ENCODE measurements around the gene CALML5.

Gene CALML5

GRCh38 chr10:5492929-5493576 lies 6.3 kb downstream of the CALML5 start:
- Mint-ChIP-seq H3K4me1 (peaks cover 2% of the 10 kb centered on the region), H3K36me3 (ENCODE audit: low read depth) (peaks cover 1% of the 10 kb centered on the region), H3K27me3 (no peaks in the 10 kb centered on the region)

GRCh38 chr10:5492322-5492855 lies 7.0 kb downstream of the CALML5 start:
- Mint-ChIP-seq H3K4me1 (peaks cover 2% of the 10 kb centered on the region), H3K36me3 (ENCODE audit: low read depth) (peaks cover 1% of the 10 kb centered on the region), H3K27ac (no peak overlapping the region), H3K4me3 (no peak overlapping the region), H3K27me3 (no peaks in the 10 kb centered on the region), H3K9me3 (peaks cover 5% of the 10 kb centered on the region)
- ATAC-seq (no peak), DNase-seq (no peak)

More at GRCh38 chr10:5492929-5493576, 6.3 kb downstream of the CALML5 start:
- ATAC-seq: no peak
- Mint-ChIP-seq H3K4me3 (no peak overlapping the region), H3K9me3 (peaks cover 5% of the 10 kb centered on the region), H3K27ac (no peak overlapping the region)
- no peak for DNase-seq

GRCh38 chr10:5491477-5491876 lies 7.9 kb downstream of the CALML5 start:
- H3K27ac Mint-ChIP-seq: no peak overlapping the region
- DNase-seq: no peak
- no peak for ATAC-seq
- H3K4me1 Mint-ChIP-seq: peaks cover 2% of the 10 kb centered on the region
- no peak overlapping the region for H3K4me3 Mint-ChIP-seq
- peaks cover 5% of the 10 kb centered on the region for H3K9me3 Mint-ChIP-seq
- no peaks in the 10 kb centered on the region for H3K27me3 Mint-ChIP-seq
- H3K36me3 Mint-ChIP-seq (ENCODE audit: low read depth): peaks cover 1% of the 10 kb centered on the region

DNA sequence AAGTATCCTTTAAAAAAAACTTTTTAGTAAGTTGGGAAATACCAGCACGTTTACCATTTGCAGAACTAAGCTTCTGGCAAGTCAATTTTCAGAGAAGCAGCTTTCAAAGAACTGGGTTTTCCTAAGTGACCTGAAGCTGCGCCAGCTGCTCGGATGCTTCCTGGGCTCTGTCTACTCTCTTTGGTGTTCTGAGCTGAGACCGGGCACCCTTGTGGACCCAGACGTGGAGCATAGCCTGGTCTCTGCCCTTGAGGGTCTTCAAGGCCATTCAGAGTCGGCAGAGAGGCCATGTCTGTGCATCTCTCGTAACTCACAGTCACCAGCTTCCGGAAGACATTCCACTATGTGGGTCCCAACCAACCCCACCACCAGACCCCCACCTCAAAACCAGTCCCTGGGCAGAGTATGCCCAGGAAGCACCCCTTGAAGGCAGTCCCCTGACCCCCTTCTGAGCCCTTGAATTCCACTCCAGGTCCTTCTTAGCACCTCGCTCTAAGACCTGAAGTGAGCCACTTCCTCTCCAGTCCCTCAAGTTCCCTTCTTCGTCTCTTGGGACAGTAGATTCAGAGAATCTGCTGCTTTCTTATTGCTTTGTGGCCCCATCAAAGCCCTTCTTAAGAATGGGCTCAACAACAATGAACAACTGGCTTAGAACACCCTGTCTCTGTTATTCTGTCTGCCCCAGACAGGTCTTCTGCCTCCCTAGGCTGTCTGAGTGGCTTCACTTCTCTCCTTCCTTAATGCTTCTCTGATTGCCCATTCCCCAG lies 8.5 kb downstream of the CALML5 start:
- DNase-seq (no peak), ATAC-seq (no peak)
- H3K4me3 Mint-ChIP-seq: no peak overlapping the region
- H3K4me1 Mint-ChIP-seq: peaks cover 2% of the 10 kb centered on the region
- H3K36me3 Mint-ChIP-seq (ENCODE audit: low read depth): peaks cover 1% of the 10 kb centered on the region
- H3K27me3 Mint-ChIP-seq: no peaks in the 10 kb centered on the region
- no peak overlapping the region for H3K27ac Mint-ChIP-seq
- peaks cover 5% of the 10 kb centered on the region for H3K9me3 Mint-ChIP-seq

DNA sequence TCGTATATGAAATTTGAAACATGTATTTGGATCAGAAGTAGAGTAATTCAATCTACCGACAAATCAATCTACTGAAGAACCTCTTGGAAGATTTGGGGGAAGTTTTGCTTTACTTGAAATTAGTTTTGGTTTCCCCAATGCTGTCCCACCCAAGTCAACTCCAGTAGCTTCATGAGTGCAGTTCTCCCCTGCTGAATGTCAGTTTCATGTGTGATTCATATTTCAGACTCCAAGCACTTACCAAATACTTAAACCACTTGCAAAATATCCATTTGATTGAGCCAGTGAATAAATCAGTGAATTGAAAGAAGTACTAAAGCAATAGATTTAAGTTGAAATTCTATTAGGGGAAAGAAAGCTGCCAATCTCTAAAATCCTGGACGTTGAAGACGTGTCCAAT lies 9.3 kb downstream of the CALML5 start:
- Mint-ChIP-seq H3K9me3 (peaks cover 5% of the 10 kb centered on the region), H3K27ac (no peak overlapping the region), H3K4me3 (no peak overlapping the region), H3K27me3 (no peaks in the 10 kb centered on the region), H3K4me1 (peaks cover 2% of the 10 kb centered on the region), H3K36me3 (ENCODE audit: low read depth) (peaks cover 1% of the 10 kb centered on the region)
- DNase-seq: no peak
- ATAC-seq: no peak

- no peak for ATAC-seq
- Mint-ChIP-seq H3K4me1 (peaks cover 2% of the 10 kb centered on the region), H3K27me3 (no peaks in the 10 kb centered on the region), H3K27ac (no peak overlapping the region), H3K36me3 (ENCODE audit: low read depth) (peaks cover 1% of the 10 kb centered on the region), H3K4me3 (no peak overlapping the region), H3K9me3 (peaks cover 5% of the 10 kb centered on the region)
- no peak for DNase-seq
Measured at GRCh38 chr10:5488272-5489161, 10.9 kb downstream of the CALML5 start.

DNA sequence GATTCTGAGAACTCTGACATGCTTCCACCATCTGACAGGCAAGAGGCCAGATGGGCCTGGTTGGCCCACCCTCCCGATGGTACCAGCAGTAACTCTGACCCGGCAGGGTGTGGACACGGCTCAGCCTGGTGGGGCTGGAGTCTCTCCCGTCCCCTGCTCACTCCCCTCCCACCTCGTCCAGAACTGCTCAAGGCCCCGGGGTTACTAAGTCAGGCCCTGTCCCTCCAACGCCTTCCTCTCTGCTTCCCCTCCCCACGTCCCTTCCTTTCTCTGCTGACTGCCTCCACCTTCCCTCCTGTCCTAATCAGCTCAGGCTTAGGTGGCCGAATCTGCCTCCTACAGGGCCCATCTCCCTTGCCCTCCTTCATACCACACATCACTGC lies 12.5 kb downstream of the CALML5 start:
- Mint-ChIP-seq H3K4me3 (no peak overlapping the region), H3K36me3 (ENCODE audit: low read depth) (no peaks in the 10 kb centered on the region), H3K27ac (no peak overlapping the region), H3K27me3 (no peaks in the 10 kb centered on the region), H3K9me3 (peaks cover under 1% of the 10 kb centered on the region), H3K4me1 (peaks cover 2% of the 10 kb centered on the region)
- DNase-seq (no peak), ATAC-seq (no peak)

GRCh38 chr10:5485948-5486852 lies 13.2 kb downstream of the CALML5 start:
- no peak overlapping the region for H3K4me3 Mint-ChIP-seq
- ATAC-seq (no peak), DNase-seq (no peak)
- H3K27ac Mint-ChIP-seq: no peak overlapping the region
- H3K36me3 Mint-ChIP-seq (ENCODE audit: low read depth): no peaks in the 10 kb centered on the region
- no peaks in the 10 kb centered on the region for H3K9me3 Mint-ChIP-seq
- peaks cover 2% of the 10 kb centered on the region for H3K4me1 Mint-ChIP-seq
- no peaks in the 10 kb centered on the region for H3K27me3 Mint-ChIP-seq

DNA sequence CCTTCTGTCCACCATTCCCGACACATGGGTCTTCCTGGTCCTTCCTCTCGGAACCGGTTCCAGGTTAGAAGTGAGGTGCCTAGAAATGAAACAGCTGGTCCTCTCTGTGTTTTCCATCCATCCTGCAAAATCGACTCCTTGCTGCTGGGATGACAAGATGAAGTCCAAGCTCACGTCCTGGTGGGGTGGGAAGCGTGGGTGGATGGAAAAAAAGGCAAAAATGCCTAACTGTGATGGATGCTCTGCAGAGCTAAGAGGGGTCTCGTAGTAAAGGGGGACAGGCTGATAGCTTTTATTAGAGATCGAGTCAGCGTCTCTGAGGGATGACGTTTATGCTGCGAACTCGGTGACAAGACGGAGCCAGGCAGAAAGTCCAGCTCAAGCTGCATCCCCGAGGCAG lies 14.1 kb downstream of the CALML5 start:
- DNase-seq: no peak
- no peaks in the 10 kb centered on the region for H3K27me3 Mint-ChIP-seq
- H3K36me3 Mint-ChIP-seq (ENCODE audit: low read depth): no peaks in the 10 kb centered on the region
- H3K4me3 Mint-ChIP-seq: no peak overlapping the region
- H3K4me1 Mint-ChIP-seq: peaks cover 3% of the 10 kb centered on the region
- no peak for ATAC-seq
- no peaks in the 10 kb centered on the region for H3K9me3 Mint-ChIP-seq
- H3K27ac Mint-ChIP-seq: no peak overlapping the region

DNA sequence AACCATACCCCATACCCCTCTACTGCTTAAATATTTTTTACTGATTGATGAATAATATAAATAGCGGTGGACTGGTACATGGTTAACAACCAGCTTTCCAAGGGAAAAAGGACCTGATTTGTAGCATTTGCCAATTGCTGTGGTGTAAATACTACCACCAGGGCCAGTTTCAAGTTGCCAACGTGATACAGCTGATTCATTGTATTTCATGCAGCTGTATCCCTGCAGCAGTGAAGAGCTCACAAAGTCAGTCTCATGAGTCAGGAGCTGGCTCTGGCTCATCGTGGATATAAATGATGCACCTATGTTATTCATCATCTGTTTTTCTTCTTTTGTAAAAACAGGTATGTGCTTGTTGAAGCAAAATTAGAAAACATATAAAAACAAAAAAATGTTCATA lies 15.2 kb downstream of the CALML5 start:
- Mint-ChIP-seq H3K27me3 (no peaks in the 10 kb centered on the region), H3K27ac (no peak overlapping the region), H3K4me3 (no peak overlapping the region), H3K4me1 (peaks cover 8% of the 10 kb centered on the region), H3K36me3 (ENCODE audit: low read depth) (no peaks in the 10 kb centered on the region), H3K9me3 (no peaks in the 10 kb centered on the region)
- DNase-seq (no peak), ATAC-seq (no peak)

DNA sequence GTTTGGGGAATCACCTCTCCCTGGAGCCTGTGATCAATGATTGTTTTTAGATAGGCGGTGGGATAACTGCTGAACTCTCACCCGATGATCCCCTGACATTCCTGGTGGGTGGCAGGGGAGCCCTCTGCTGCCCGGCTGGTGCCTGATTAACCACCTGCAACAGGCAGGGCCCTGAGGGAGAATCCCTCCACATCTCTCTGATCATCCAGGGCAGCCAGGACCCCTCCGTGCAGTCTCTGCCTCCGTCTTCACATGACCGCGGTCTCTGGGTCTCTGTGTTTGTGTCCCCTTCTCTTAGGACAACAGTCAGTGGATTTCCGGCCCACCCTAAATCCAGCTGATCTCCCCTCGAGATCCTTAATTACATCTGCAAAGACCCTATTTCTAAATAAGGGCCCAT lies 17.4 kb downstream of the CALML5 start:
- H3K4me3 Mint-ChIP-seq: no peak overlapping the region
- no peaks in the 10 kb centered on the region for H3K9me3 Mint-ChIP-seq
- H3K36me3 Mint-ChIP-seq (ENCODE audit: low read depth): no peaks in the 10 kb centered on the region
- ATAC-seq (no peak), DNase-seq (no peak)
- no peak overlapping the region for H3K27ac Mint-ChIP-seq
- H3K4me1 Mint-ChIP-seq: peaks cover 11% of the 10 kb centered on the region
- no peaks in the 10 kb centered on the region for H3K27me3 Mint-ChIP-seq

DNA sequence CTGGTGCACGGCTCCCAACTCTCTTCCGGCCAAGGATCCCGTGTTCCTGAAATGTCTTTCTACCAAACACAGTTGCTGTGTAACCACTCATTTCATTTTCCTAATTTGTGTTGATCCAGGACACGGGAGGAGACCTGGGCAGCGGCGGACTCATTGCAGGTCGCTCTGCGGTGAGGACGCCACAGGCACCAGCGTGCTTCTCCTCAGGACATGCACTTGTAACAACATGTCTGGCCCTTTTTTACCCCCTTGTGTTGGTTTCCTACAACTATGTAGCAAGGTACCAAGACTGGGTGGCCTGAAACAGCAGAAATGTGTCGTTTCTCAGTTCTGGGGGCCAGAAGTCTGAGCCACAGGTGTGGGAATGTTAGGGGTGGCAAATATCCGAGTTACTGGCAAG lies 18.2 kb downstream of the CALML5 start:
- no peaks in the 10 kb centered on the region for H3K9me3 Mint-ChIP-seq
- no peaks in the 10 kb centered on the region for H3K27me3 Mint-ChIP-seq
- H3K27ac Mint-ChIP-seq: no peak overlapping the region
- ATAC-seq (no peak), DNase-seq (no peak)
- no peak overlapping the region for H3K4me3 Mint-ChIP-seq
- peaks cover 11% of the 10 kb centered on the region for H3K4me1 Mint-ChIP-seq
- no peaks in the 10 kb centered on the region for H3K36me3 Mint-ChIP-seq (ENCODE audit: low read depth)

- no peaks in the 10 kb centered on the region for H3K9me3 Mint-ChIP-seq
- DNase-seq (no peak), ATAC-seq (no peak)
- H3K27me3 Mint-ChIP-seq: no peaks in the 10 kb centered on the region
- peaks cover 11% of the 10 kb centered on the region for H3K4me1 Mint-ChIP-seq
- H3K36me3 Mint-ChIP-seq (ENCODE audit: low read depth): no peaks in the 10 kb centered on the region
- H3K27ac Mint-ChIP-seq: no peak overlapping the region
- H3K4me3 Mint-ChIP-seq: peak overlapping the region; percentile 18
Measured at GRCh38 chr10:5480162-5480941, 19.0 kb downstream of the CALML5 start.
